ENCODE data around the gene CD1C.
"Not testable (repeated sequence)": the region's sequence is repeated elsewhere in the genome, so short reads cannot be mapped to it uniquely, and the experiment has no call there.

The CD1C gene

DNA sequence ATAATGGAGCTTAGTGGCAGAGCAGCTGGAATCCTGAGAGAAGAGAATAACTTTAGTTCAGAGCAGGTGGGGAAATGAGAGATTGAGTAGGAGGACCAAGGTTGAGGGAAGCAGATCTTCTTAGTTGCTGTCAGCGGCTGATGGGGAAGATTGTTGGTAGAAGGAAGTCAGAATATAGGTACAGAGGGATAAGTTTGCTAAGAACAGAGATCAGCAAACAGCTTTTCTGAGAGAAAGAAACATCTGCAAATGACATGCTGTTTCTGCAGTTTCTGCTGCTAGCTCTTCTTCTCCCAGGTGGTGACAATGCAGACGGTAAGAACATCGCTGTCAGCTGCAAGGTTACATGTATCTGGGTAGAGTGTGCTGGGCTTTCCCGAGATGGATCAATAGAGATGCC is at the start of gene CD1C:
Gene CD1C (plus strand): TSS at position 113 of the 400 bp plus-strand sequence. CDS start 142 bp downstream, at position 255.
- no peak for DNase-seq

DNA sequence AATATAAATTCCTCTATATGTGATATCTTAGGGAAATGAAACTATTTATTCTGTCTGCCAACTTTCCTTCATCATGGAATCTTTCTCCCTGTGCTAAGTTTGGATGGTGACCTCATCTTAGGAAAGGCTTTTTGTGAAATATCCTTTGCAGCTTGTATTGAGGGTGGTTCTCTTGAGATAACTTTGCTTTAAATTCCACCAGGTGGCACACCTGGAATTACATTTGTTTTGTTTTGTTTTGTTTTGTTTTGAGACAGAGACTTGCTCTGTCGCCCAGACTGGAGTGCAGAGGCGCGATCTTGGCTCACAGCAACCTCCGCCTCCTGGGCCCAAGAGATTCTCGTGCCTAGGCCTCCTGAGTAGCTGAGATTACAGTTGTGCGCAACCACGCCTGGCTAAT is 43.1 kb upstream of the CD1C start:
- DNase-seq: no peak

DNA sequence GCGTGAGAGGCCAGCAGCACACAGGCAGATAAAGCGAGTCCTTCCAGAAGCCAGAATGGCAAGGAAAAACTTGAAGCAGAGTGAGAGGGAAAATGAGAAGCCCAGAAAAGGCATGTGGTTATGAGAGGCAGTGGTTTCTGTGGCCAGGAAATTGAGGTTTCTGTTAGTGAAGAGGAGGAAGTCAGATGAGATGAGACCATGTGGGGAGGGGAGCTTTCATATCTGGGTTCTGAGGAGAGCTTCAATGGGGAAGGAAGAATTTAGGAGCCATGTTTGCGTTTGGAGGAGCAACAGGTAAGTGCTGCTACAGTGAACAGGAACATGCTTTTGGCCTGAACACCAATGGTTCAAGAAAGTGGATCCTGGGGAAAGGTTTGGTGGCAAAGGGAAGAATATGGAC is 41.6 kb upstream of the CD1C start:
- peak; percentile 19 for DNase-seq

DNA sequence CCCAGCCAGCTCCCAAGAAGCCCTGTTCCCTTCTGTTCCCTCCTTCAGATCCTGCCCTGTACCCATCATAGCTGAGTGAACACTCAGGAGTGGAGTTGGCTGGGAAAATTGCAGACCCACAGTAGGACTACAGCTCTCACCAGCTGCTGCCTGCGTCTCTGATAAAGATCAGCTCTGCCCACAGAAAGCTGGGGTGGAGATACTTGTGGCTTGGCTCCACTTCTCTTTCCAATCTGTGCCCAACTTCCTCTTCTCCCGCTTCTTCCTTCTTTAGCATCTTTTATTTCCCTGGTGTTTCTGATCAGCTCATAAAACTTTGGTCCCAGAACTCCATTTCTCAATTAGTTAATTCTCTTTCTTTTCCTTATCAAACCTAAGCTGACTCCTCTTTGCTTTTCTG is 41.0 kb upstream of the CD1C start:
- DNase-seq: no peak

DNA sequence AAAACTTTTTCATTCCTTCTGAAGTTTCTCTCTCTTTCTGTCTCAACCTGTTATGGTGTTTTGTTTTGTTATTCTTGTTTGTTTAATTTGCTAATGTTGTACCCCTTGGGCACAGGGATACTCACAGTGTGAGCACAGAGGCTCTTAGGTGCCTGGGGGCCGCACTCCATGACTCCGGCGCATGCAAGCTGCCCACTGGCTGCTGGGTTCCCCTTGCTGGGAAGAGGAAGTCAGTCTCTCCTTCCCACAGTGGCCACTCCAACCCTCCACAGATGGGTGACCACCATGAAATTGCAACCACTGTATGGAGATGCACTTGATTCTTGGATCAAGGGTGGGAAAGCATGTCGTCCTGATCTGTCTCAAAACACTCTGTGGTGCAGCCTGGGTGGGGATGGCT is 40.1 kb upstream of the CD1C start:
- no peak for DNase-seq

DNA sequence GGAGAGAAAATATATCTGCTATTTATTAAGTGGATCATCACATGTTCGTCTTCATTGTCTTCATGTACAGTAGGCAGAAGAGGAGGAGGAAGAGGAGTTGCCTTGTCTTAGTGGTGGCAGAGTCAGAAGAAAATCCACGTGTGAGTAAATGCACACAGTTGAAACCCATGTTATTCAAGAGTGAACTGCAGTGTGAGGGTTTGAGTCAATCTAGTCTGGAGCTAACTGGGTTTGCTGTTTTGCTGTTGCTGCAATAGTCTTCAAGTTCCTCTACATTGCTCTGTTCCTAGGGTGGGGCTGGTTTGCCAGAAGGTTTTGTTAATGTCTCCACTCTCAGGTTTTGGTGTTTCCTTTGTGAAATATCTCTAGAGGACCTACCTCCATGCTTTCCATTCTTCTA is 38.6 kb upstream of the CD1C start:
- no peak for DNase-seq

DNA sequence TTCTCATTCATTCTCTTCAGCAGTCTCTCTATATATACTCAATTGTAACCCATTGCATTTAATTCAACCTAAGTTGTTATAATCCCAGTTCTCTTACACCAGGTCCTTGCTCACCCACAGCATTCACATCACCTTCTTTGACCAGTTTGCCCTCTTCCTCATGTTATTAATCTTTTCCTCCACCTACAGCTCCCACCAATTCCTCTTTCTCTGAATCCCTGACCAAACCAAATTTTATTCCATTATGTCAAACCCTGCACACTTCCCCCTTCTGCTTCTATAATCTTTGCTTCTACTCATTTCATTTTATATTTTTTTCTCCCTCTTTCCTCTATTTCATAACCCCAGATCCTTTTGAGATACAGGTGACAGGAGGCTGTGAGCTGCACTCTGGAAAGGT is 34.1 kb upstream of the CD1C start:
- no peak for DNase-seq

DNA sequence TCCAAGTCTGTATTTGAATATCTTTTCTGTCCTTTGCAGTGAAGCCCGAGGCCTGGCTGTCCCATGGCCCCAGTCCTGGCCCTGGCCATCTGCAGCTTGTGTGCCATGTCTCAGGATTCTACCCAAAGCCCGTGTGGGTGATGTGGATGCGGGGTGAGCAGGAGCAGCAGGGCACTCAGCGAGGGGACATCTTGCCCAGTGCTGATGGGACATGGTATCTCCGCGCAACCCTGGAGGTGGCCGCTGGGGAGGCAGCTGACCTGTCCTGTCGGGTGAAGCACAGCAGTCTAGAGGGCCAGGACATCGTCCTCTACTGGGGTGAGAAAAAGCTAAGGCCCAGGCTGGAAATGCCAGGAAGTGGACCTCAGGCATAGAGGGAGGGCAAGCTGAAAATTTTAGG is 33.0 kb upstream of the CD1C start:
- DNase-seq: not testable (repeated sequence)

DNA sequence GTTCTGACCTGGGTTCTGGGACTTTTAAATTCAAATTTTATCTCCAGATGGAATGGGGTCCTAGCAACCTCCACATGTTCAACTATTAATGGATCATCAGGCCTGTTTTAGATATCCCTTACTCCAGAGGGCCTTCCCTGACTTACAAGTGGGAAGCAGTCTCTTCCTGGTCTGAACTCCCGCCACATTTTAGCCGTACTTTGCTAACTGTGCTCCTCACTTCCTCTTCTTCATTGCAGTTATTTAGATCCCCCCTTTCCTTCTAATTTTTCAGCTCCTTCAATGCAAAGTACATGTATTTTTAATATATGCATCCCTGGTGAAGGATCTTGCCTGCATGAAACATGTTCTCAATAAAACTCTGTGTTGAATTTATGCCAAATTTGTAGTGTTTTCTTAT is 31.8 kb upstream of the CD1C start:
- DNase-seq: no peak

DNA sequence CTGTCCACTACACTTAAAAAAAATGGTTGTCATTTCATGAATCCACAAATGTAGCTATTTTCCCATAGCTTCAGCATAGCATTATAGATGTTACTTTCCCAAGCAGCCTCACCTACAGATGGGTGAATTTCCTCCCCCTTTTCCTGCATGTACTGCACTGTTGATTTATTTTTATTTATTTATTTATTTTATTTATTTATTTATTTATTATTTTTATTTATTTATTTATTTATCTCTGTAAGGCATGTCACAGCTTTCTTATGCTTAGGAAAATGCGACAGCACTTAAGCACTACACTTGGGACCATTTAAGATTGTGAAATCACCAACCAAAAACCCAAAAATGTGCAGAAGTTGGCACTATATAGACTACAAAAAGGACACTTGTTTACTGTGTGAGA is 30.6 kb upstream of the CD1C start:
- DNase-seq: no peak

DNA sequence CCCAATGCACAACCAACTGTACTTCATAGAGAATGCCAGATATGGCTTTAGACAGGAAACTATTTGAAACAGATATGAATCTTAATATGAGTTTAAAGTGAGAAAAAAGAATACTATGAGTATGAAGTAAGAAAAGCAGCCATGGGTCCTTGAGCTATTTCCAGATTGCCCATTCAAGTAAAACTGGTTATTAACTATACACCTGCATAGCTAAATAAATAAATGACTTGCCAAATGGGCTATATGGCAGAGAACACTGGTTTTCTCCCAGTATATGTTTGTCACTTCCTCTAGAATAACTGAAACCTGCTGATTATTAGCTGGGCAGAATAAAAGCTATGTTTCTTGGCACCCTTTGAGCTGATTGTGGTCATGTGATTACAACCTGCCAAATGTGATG is 17.0 kb upstream of the CD1C start:
- DNase-seq: no peak

DNA sequence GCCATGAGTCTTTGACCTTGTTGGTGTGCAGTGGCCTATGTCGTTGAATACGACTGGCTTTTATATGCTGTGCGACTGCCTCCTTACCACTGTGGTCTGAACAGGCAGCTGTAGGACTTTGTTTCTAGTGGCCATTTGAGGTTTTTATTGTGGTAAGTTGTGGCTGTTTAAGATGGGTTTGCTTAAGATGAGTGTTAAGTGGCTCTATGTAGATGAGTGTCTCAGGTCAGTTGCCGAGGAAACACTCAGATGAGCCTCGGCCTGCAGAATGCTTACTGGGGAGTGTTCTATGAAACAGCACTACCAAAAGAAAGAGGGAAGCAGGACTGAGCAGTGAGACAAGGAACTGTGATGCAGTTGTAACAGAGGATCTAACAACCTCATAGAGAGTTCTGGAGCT is 14.9 kb upstream of the CD1C start:
- DNase-seq: no peak

DNA sequence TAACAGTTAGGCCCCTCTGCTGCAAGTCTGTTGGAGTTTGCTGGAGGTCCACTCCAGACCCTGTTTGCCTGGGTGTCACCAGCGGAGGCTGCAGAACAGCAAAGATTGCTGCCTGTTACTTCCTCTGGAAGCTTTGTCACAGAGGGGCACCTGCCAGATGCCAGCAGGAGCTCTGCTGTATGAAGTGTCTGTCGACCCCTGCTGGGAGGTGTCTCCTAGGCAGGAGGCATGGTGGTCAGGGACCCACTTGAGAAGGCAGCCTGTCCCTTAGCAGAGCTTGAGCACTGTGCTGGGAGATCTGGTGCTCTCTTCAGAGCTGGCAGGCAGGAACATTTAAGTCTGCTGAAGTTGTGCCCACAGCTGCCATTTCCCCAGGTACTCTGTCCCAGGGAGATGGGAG is 7.3 kb upstream of the CD1C start:
- not testable (repeated sequence) for DNase-seq

DNA sequence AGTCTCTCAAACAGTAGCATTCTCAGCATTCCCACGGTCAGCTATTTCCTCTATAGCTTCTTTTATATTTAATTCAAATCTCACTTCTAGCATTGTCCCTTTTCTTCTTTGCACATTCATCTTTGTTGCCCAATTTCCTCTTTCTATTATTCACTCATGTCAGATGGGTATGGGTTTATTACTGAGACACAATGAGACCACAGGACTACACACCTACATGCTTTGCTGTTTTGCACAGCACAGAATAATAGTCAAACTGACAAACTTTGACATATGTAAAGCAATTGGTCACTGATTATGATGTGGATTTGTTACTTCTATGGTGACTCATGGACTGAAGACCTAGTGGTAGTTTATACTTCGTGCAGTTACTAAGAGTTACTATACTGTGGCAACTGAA is 5.8 kb upstream of the CD1C start:
- DNase-seq: no peak

DNA sequence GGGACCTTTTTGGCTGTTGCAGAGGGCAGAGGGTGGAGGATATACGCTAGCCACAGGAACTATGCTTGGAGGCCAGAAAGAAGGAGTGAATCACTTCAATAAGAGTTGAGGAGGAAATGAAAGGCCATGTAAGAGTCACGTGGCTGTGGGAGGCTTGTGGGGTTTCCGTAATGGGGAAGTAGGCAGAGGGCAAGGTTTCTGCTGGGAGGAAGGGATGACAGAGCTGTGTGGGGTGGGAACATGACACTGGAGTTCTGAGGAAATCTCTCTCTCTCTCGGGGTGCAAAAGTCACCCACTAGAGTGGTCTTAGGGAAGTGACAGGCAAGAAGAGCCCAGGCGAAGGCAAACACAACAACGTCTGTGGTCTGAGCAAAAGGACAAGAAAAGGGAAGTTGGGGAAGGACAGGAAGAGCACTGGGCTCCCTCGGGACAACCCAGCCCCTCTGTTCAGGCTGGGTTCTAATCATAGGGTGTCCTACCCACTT is 3.9 kb upstream of the CD1C start:
- peak; percentile 41 for DNase-seq

DNA sequence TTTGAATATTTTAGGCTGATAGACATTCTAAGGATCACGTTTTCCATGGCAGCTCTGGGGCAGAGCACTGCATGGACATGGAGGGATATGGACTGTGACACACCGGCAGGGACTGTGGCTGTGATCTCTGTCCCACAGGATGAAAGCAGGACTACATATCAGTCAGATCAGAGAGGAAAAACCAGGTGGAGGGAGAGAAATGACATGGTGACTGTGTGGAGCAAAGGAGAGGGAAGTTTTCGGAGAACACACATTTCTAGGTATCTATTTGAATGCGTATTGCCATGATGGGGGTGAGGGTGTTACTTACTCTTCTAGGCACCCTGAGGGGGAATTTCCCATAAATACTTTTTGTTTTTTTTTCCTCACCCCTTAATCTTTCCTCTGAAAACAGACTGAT is 3.2 kb upstream of the CD1C start:
- DNase-seq: no peak

DNA sequence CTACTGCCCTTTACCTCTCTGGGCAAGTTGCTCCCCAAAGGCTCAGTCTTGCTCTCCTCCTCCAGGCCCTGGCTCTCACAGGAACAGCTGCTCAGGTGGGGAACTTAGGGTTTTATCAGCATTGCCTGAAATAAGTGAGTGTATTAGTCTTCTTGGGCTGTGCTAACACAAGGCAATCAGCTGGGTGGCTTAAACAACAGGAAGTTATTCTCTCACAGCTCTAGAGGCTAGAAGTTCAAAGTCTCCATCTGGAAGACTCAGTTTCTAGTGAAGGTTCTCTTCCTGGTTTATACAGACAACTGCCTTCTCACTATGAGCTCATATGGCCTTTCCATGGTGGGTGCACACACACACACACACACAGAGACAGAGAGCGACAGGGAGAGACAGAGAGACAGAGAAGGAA is 2.8 kb upstream of the CD1C start:
- no peak for DNase-seq

DNA sequence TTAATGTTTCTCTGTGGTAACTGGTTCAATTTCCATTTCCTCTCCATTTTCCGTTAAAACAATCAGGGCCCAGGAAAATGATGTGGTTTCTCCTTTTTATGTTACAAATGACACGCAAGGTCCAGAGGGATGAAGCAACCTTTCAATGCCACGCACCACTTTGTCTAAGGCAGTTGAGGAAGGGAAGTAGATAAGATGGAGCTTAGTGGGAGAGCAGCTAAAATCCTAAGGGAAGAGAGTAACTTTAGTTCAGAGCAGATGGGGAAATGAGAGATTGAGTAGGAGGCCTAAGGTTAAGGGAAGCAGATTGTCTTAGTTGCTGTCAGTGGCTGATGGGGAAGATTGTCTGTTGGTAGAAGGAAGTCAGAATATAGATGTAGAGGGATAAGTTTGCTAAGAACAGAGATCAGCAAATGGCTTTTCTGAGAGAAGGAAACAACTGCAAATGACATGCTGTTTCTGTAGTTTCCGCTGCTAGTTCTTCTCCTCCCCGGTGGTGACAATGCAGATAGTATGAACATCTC is 660 bp downstream of the CD1C start:
- no peak for DNase-seq

DNA sequence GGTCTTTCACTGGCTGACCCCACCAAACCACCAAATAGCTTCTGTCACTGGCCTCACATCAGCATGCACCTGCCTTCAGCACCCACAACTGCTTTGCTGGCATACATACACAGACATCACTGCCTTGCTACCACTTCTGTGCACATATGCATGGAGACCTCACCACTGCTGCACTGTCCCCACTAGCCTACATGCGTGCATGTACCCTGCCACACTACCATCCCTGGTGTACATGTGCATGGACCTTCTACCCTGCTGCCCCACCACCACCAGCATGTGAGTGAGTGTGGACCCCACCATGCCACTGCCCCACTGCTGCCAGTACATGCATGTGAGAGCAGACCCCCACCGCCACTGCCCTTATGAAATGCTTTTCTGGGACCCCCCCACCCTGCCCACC is 6.1 kb downstream of the CD1C start:
- no peak for DNase-seq

DNA sequence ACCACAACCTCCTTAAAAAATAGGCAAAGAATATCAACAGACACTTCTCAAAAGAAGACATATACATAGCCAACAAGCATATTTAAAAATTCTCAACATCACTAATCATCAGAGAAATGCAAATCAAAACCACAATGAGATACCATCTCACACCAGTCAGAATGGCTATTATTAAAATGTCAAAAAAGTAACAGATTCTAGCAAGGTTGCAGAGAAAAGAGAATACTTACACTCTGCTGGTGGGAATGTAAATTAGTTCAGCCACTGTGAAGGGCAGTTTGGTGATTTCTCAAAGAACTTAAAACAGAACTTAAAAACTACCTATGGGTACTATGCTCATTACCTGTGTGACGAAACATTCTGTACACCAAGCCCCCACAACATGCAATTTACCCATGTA is 20.9 kb downstream of the CD1C start:
- no peak for DNase-seq

DNA sequence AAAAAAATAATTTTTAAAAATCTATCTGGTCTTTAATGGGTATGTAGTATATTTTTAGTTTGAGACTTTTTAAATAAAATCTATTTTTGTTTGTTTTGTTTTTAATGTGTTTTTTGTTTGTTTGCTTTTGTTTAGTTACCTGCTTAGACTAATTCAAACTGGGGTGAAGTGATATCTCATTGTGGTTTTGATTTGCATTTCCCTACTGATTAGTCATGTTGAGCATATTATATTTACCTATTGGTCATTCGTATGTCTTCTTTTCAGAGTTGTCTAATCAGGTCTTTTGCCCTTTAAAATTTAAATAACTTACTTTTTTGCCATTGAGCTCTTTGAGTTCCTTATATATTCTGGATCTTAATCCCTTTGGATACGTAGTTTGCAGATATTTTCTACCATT is 21.3 kb downstream of the CD1C start:
- DNase-seq: no peak

DNA sequence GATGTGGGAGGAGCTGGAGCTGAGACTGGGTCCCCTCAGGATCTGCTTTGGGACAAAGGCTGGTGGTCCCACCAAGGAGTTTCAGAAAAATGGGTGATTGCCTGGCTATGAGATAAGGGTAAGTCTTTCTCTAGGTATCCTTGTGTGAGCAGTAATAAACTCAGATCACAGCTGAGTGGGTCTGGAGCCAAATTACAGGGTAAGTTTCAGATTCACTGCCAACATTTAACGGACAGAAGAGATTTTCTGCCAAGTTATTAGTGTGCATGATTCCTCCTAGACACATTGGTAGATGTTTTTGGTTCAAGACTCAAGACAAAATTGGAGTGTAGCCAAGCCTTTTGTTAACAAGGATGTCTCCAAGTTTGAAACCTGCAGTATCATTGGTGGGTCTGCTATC is 34.1 kb downstream of the CD1C start:
- DNase-seq: no peak

DNA sequence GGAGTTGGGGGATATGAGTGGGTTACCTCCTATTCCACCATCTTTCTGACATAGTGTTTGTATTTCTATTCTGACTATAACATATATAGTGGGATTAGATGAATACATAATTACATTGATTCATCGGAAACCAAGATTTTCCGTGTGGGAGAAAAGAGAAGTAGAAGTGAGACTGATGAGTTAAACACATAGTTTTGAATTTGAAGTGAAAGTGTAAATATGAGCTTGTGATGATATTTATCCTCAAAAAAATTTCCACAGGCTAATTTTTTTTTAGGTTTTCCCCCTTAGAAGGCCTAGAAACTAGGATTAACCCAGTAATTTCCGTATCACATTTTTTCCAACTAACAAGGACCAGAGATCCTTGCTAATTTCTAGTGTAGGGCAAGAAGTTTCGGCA is 34.7 kb downstream of the CD1C start:
- no peak for DNase-seq

DNA sequence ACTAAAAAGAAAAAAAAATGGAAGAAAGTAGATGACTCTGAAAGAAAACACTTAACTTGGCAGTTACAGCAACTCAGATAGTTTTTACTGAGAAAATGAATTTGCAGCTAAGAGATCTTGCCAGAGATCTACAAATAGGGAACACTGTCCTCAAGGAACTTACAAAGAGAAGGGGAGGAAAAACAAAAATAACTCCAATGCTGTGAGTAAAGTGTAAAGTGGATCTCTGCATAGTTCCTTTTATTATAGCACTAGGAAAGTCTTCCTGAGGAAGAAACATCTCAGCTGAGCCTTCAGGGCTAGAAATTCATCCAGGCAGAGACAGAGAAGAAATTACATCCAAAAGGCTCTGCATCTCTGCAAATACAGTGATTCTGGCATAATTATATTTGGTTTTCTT is 37.8 kb downstream of the CD1C start:
- DNase-seq: no peak

DNA sequence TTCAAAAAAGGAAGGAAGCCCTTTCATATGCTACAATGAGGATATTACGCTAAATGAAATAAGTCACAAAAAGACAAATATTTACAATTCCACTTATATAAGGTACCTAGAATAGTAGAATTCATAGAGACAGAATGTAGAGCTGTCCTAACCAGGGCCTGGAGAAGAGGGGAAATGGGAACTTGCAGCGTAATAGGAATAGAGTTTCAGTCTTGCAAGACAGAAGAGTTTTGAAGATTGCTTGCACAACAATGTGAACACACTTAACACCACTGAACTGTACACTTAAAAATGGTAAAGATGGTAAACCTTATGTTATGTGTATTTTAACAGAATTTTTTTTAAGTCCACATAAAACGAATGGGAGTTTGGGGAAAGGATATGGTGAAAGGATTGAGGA is 38.7 kb downstream of the CD1C start:
- DNase-seq: no peak

DNA sequence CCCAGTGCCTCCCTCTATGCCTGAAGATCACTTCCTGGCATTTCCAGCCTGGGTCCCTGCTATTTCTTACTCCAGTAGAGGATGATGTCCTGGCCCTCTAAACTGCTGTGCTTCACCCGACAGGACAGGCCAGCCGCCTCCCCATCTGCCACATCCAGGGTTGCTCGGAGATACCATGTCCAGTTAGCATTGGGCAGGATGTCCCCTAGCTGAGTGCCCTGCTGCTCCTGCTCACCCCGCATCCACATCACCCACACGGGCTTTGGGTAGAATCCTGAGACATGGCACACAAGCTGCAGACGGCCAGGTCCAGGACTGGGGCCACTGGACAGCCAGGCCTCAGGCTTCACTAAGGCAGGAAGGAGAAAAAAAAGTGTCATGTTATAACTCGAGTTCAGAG is 39.6 kb downstream of the CD1C start:
- no peak for DNase-seq

All from right hindlimb (tissue), 1 donor.